ENCODE measurements around the gene KRT78.

GRCh38 chr12:52810554-52810953, 38.2 kb downstream of the KRT78 start:
- TF ChIP-seq POLR2AphosphoS5 (IDR thresholded peaks at IDR 0.05; ENCODE audit: borderline replicate concordance, low read depth, low read length) (no peak), EZH2 (IDR thresholded peaks at IDR 0.05) (no peak), FOXP2 (optimal IDR thresholded peaks at IDR 0.05; ENCODE audit: control extremely low read depth, extremely low read length, insufficient read depth) (no peak)
